Measurements from ENCODE around the gene FBXW2. TPM values are rescaled to one million over a fixed set of nuclear protein-coding genes. Genes with fewer than 3 reads are reported as not detected.

FBXW2 gene
- total RNA-seq, 6 experiments from 2014 or later = 26.5 to 42.5 (median 35.6) TPM

DNA sequence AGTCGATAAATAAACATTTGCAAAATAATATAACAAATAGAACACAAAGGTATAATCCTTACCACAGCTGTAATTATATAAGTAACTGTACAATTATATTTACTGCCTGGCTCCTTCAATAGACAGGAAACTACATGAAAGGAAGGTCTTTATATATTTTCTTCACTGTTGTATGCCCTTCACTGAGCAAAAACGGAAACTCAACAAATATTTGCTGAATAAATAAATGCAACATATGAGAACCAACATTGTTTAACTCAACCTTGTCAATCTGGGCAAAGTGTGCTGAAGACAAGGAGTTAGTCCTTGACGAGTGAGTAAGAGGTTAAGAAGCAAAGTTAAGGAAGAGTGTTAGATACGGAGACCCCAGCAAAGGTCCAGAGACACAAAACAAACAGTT is 26.9 kb upstream of the FBXW2 start:
- Histone ChIP-seq H3K9me3 (no peaks in the 10 kb centered on the region), H3K27ac (no peak overlapping the region), H3K27me3 (no peaks in the 10 kb centered on the region), H3K4me3 (no peak overlapping the region), H3K36me3 (peaks cover 0 to 61% (median 10%) of the 10 kb centered on the region in 4 donors), H3K4me1 (peaks cover 0 to 5% (median 0%) of the 10 kb centered on the region in 4 donors)
- intact Hi-C loops (cut with DNase I) = no loop called here
- WGBS (ENCODE audit: insufficient coverage, low coverage, low lambda C conversion rate, missing lambda C conversion rate) = 53% methylated on average over 4 of the region's 4 CpGs
- DNase-seq (no peak), ATAC-seq (no peak)
- no peak for TF ChIP-seq POLR2A (IDR thresholded peaks at IDR 0.05)
- TF ChIP-seq, protein P1, sequence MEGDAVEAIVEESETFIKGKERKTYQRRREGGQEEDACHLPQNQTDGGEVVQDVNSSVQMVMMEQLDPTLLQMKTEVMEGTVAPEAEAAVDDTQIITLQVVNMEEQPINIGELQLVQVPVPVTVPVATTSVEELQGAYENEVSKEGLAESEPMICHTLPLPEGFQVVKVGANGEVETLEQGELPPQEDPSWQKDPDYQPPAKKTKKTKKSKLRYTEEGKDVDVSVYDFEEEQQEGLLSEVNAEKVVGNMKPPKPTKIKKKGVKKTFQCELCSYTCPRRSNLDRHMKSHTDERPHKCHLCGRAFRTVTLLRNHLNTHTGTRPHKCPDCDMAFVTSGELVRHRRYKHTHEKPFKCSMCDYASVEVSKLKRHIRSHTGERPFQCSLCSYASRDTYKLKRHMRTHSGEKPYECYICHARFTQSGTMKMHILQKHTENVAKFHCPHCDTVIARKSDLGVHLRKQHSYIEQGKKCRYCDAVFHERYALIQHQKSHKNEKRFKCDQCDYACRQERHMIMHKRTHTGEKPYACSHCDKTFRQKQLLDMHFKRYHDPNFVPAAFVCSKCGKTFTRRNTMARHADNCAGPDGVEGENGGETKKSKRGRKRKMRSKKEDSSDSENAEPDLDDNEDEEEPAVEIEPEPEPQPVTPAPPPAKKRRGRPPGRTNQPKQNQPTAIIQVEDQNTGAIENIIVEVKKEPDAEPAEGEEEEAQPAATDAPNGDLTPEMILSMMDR (IDR thresholded peaks at IDR 0.05) = no peak

DNA sequence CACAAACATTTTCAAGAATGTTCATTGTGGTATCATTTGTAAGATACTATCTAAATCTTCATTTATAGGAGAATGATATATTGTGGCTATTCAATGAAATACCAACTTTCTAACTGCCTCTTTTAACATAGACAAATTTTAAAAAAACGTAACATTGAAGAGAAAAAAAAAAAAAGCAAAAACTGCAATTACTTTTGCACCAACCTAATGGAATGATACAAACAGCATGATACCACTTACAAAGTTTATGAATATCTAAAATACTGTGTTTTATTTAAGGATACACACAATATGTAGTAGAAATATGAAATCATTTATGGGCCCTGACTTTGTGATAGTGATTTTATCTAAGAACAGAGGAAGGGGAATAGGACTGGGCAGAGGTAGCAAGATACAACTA is 25.4 kb upstream of the FBXW2 start:
- DNase-seq = no peak
- TF ChIP-seq, protein P1 (IDR thresholded peaks at IDR 0.05) = no peak
- no peak for TF ChIP-seq POLR2A (IDR thresholded peaks at IDR 0.05)
- intact Hi-C loops (cut with DNase I) = no loop called here
- H3K4me3 ChIP-seq = no peak overlapping the region
- WGBS (ENCODE audit: insufficient coverage, low coverage, low lambda C conversion rate, missing lambda C conversion rate) = 88% methylated on average over 1 of the region's 1 CpG
- ATAC-seq = no peak
- no peak overlapping the region for H3K27ac ChIP-seq
- H3K9me3 ChIP-seq = no peaks in the 10 kb centered on the region
- no peaks in the 10 kb centered on the region for H3K27me3 ChIP-seq
- H3K36me3 ChIP-seq = peaks cover 0 to 52% (median 9%) of the 10 kb centered on the region in 4 donors
- peaks cover 0 to 5% (median 0%) of the 10 kb centered on the region in 4 donors for H3K4me1 ChIP-seq

DNA sequence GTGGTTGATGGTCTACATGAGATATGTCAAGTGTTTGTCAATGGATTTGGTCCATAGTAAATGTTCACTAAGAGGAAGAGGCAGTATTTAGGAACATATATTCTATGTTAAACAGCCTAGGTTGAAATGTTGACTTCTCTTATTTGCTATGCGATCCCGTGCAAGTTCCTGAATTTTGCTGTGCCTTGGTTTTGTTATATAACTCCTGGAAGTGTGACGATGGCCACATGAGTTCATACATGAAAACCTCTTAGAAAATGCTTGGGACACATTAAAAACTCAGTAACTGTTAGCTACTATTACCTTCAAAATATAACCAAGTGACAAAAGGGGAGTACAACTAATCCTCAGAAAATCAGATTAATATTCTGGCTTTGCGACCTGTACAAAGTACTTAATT is 21.9 kb upstream of the FBXW2 start:
- H3K4me1 ChIP-seq = no peaks in the 10 kb centered on the region
- intact Hi-C loops (cut with DNase I) = no loop called here
- DNase-seq = no peak
- no peaks in the 10 kb centered on the region for H3K9me3 ChIP-seq
- no peak for ATAC-seq
- TF ChIP-seq, protein P1 (IDR thresholded peaks at IDR 0.05) = no peak
- TF ChIP-seq POLR2A (IDR thresholded peaks at IDR 0.05) = no peak
- H3K27ac ChIP-seq = no peak overlapping the region
- H3K27me3 ChIP-seq = no peaks in the 10 kb centered on the region
- peaks cover 0 to 26% (median 5%) of the 10 kb centered on the region in 4 donors for H3K36me3 ChIP-seq
- WGBS (ENCODE audit: insufficient coverage, low coverage, low lambda C conversion rate, missing lambda C conversion rate) = 79% methylated on average over 4 of the region's 4 CpGs
- no peak overlapping the region for H3K4me3 ChIP-seq

DNA sequence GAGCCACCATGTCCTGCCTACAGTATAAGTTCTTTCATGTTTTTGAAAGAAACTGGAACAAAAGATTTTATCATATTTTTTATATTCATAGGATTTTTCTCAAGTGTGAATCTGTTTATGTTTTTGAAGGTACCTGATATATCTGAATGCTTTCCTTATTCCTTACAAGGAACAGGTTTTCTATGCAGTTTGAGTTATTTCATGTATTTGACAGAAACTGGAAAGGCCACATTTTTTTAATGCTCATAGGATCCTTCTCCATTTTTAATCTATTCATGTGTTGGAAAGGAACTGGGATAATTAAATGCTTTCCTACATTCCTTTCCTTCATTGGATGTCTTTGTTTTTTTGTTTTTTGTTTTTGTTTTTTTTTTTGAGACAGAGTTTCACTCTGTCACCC is 15.7 kb upstream of the FBXW2 start:
- DNase-seq (no peak), ATAC-seq (no peak)
- TF ChIP-seq, protein P1 (IDR thresholded peaks at IDR 0.05) = no peak
- TF ChIP-seq POLR2A (IDR thresholded peaks at IDR 0.05) = no peak
- H3K27me3 ChIP-seq = no peaks in the 10 kb centered on the region
- intact Hi-C loops (cut with DNase I) = no loop called here
- no peak overlapping the region for H3K27ac ChIP-seq
- H3K4me3 ChIP-seq = no peak overlapping the region
- H3K9me3 ChIP-seq = no peaks in the 10 kb centered on the region
- no peaks in the 10 kb centered on the region for H3K4me1 ChIP-seq
- H3K36me3 ChIP-seq = peaks cover 0 to 2% (median 0%) of the 10 kb centered on the region in 4 donors
